ENCODE data around the gene BPIFB6. TPM values are rescaled to one million over a fixed set of nuclear protein-coding genes. Genes with fewer than 3 reads are reported as not detected.

The BPIFB6 gene
- polyA plus RNA-seq, 12 donors, result not detected

DNA sequence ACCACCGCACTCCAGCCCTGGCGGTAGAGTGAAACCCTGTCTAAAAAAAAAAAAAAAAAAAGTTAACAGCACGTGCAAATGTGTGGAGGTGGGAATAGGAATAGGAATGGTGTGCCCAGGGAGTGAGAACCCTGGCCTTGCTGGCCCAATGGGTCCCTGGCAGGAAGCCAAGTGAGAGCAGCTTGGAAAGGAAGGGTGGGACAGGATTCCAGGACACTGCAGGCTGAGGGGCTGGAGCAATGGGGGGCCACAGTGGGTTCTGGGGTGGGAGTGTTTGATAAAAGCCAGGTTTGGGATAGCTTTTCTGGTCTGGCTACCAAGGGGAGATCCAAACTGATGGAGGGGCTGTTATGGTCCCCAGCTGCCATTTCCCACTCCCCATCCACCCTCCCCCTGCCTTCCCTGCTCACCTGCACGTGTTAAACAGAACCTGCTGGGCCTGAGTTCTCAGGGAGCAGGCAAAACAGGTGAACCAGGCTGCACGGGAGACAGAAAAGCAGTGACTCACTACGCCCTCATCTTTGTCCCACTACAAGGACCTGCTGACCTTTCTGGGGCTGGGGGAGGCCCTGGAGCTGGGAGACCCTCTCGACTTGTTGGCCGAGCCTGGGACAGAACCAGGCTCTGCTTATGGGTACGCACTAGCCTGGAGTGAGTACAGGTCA, 30.5 kb upstream of the BPIFB6 start:
- no peak for DNase-seq

- no peak for DNase-seq
Observed at GRCh38 chr20:33002087-33002808, 29.2 kb upstream of the BPIFB6 start.

DNA sequence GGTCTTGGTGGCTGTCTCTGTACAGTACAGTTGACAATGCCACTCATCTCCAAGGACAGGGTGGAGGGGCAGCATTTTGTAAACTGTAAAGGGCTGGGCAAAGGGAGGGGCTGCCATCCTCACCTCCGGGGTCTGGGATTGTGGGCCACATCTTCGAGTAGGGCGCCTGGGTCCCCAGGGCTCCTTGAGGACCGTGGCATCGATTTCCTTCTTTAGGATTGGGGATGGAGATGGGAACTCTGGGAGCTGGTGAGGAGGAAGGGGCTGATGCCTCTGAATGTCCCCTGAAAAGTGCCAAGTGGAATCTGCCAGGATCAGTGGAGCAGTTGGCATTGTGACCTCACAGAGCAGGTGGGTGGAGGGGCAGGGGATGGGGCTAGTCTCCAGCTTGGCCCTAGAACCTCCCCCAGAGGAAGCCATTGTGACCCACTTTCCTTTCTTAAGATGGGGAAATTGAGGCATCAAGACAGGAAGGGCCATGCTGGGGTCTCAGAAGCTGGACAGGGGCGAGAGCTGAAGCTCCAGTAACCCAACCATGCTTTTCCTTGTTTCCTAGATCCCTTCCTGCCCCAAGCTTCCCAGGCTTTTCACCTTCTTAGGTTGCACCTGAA, 27.2 kb upstream of the BPIFB6 start, which contains the start of gene SUN5:
SUN5 (minus strand) TSS at position 293 of the 611 bp plus-strand sequence; CDS start at position 200, 93 bp downstream.
- no peak for DNase-seq

DNA sequence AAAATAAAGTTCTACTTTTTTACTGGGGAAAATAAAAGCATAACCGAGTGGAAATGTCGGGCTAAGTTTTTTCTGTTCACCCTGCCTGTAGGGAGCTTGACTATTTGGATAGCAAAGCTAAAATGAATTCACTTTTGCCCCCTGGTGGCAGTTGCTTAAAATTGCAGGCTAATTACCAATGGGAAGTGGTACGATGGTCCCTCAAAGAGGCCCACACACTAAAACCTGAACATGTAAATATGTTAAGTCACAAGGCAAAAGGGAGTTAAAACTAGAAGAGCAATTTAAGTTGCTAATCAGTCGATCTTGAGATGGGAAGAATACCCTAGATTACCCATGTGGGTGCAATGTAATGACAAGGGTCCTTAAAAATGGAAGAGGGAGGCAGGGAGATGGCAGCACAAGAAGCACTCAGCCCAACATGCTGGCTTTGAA, 26.3 kb upstream of the BPIFB6 start:
- no peak for DNase-seq

- no peak for DNase-seq
Observed at GRCh38 chr20:33005908-33006775, 25.3 kb upstream of the BPIFB6 start.

GRCh38 chr20:33006776-33007375, 24.6 kb upstream of the BPIFB6 start:
- no peak for DNase-seq

DNA sequence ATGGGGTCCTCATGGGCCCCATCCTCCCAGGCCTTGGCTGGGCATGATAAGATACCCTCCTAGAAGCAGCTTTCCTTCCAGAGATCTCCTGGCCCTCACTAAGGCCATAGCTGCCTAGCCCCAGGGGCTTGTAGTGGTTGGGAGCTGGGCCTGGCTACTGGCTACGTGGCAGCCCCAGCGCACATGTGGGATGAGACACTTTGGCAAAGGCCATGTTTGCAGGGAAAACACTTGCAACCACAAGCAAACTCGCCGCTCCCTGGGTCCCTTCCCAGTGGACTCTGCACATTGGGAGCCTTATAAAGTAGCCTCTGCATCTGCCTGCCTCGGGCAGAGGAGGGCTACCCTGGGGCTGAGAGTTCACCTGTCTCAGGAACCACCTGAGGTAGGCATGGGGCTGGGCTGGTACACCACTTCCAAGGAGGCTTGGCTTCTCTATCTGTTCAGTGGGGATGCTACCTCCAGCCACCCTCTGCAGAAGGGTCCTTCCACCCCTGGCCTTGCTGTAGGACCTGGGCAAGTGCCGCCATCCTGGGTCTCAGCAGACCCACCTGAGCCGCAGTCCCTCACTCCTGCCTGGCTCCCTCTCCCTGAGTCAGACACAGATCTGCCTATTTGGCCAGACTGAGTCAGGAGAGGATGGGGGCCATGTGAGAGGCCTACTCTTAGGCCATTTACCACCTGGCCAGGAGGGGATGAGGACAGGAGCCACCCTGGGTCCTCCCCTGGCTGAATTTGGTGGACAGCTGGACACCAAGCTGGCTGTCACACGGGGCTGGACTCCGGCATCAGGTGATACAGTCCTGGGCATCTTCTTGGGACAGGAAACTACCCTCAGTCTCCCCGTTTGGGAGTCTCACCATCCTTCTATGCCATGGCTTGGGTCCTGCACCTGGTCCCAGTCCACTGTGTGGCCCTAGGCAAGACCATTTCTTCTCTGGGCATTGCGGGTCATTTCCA, 23.8 kb upstream of the BPIFB6 start, which contains the start of gene BPIFB2:
BPIFB2 (plus strand) TSS at position 329 of the 960 bp plus-strand sequence. CDS start 871 bp downstream, outside the sequence.
- DNase-seq, result no peak

- DNase-seq, result no peak
Observed at GRCh38 chr20:33008336-33009213, 22.9 kb upstream of the BPIFB6 start.

- no peak for DNase-seq
Observed at GRCh38 chr20:33009214-33010132, 22.0 kb upstream of the BPIFB6 start.

- no peak for DNase-seq
Observed at GRCh38 chr20:33010133-33010504, 21.3 kb upstream of the BPIFB6 start.

DNA sequence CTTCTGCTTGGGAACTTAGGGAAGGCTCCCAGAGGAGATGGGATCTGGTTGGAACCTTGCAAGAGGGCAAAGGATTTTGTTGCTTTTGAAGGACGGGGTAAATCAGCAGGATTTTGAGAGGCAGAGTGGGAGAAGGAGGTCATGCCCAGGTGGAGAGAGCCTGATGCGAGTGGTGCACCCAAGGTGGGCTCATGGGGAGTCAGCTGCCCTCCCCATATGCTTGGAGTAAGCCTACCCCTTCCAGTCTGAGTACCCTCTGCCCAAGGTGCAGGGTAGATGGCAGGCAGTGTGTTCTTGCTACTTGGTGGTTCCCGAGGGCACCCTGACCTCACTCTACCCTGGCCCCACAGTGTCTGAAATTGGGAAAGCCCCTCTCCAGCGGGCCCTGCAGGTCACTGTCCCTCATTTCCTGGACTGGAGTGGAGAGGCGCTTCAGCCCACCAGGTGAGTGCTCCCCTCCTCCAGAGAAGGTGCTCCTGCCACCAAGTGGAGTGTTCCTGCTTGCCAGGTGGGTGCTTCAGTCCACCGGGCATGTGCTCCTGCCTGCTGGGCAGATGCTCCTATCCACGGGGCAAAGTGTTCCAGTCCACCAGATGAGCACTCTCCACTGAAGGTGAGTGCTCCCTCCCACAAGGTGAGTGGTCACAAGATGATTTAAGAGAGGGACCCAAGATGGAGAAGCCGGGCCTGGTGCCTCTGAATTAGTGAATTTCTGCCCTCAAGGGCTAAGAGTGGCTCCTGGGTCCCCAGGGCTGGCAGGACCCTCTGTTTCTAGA, 20.6 kb upstream of the BPIFB6 start:
- no peak for DNase-seq

GRCh38 chr20:33012327-33013189, 18.9 kb upstream of the BPIFB6 start:
- DNase-seq, result no peak

DNA sequence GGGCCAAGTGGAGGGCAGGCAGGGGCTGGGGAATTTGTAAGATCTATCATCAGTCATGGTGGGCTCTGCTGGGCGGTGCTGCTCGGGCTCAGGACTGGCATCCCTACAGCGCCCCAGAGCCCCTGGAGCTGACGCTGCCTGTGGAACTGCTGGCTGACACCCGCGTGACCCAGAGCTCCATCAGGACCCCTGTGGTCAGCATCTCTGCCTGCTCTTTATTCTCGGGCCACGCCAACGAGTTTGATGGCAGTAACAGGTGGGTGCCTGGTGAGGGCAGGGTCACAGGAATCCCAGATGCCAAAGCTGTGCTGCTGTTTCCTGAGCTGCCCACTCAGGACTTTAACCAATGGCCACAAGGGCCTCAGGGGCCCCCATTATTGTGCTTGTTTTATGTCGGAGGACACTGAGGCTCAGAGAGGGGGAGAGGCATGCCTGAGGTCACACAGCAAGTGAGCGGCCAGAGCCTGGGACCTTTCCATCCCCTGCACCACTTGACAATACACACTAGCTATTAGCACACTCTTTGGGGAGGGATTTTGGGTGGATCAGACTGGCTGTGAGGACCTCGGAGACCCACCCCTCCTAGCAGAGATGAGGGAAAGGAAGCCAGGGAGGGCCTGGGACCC, 17.6 kb upstream of the BPIFB6 start:
- no peak for DNase-seq

DNA sequence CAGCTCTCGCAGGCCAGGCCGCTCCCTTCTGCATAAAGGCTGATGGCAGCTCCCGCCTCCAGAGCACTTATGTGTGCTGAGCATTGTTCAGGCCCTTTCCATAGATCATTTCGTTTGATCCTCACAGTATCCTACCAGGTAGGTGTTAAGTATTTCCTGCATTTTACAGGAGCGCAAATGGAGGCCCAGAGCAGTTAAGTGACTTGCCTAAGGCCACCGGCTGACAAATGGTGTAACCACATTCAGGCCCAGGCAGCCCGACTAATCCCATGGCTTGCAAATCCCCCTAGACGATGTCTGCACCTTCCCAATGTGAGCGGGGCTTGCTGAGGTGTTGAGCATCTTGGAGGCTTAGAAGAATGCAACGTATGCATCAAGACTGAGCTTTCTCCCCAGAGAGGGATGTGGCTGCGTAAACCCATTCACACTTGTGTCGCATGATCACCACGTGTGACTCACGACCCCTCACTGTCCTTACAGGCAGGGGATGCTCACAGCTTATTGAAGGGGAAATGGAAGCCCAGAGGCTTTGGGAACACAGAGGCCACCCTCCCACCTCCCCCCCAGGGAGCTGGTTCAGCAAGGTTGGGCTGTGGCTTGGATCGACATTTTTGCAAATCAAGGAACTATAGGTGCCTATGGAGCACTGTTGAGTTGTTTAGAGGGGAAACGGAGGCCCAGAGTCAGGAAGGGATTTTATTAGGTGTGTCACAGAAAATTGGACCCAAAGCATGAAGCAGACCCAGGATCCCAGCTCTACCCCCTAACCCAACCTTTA, 16.9 kb upstream of the BPIFB6 start:
- no peak for DNase-seq

- DNase-seq, result no peak
Observed at GRCh38 chr20:33015114-33015484, 16.3 kb upstream of the BPIFB6 start.
